ENCODE measurements around the gene PHF3.

The PHF3 gene

DNA sequence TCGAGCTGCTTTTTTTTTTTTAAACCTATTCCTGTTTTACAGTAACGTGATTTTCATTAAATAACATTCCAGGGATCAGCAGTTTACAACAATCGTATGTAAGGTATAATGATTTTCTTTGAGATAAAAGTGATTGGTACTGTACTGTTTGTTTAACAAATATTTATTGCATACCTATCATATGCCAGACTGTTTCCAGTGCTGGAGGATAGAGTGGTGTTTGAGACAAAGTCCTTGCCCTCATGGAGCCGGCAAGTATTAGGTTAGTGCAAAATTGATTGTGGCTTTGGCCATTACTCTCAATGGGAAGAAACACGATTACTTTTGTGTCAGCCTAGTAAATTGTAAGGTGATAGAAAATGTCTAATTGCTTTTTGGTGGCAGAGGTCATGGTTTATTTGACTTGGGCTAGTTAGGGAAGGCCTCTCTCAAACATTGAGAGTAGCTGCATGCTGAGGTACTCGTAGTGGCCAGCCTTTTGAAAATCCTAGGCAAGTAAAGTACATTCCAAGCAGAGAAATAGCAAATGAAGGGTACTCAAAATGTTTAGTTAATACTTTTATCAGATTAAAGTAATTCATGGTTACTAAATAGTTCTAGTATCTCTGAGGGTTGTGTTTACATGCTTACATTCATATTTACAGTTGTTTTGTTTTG, 35.6 kb downstream of the PHF3 start:
- no peak overlapping the region for H3K4me3 ChIP-seq (ENCODE audit: low read depth, low read length)
- TF ChIP-seq, protein P1, sequence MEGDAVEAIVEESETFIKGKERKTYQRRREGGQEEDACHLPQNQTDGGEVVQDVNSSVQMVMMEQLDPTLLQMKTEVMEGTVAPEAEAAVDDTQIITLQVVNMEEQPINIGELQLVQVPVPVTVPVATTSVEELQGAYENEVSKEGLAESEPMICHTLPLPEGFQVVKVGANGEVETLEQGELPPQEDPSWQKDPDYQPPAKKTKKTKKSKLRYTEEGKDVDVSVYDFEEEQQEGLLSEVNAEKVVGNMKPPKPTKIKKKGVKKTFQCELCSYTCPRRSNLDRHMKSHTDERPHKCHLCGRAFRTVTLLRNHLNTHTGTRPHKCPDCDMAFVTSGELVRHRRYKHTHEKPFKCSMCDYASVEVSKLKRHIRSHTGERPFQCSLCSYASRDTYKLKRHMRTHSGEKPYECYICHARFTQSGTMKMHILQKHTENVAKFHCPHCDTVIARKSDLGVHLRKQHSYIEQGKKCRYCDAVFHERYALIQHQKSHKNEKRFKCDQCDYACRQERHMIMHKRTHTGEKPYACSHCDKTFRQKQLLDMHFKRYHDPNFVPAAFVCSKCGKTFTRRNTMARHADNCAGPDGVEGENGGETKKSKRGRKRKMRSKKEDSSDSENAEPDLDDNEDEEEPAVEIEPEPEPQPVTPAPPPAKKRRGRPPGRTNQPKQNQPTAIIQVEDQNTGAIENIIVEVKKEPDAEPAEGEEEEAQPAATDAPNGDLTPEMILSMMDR (IDR thresholded peaks at IDR 0.05; ENCODE audit: borderline replicate concordance, insufficient read depth, low read depth, low read length) = no peak

DNA sequence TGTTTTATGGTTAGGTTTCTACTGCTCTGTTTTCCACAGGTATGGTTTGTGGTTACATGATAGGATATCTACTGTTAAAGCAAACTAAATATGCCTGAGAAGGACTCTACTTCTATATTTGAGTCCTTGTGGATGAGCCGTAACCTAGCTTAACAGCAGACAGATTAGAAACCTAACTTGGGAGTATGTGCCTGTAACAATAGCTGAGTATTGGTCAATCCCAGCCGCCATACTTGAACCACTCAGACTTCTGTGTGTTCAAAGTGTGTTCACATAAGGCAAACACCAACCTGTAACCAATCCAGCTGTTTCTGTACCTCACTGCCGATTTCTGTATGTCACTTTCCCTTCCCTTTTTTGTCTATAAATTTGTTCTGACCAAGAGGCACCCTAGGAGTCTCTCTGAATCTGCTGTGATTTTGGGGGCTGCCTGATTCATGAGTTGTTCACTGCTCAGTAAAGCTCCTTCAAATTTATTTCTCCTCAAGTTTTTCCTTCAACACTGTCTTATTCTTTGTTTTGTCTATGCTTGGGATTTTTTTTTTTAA, 37.1 kb downstream of the PHF3 start:
- H3K4me3 ChIP-seq (ENCODE audit: low read depth, low read length) = no peak overlapping the region
- TF ChIP-seq, protein P1 (IDR thresholded peaks at IDR 0.05; ENCODE audit: borderline replicate concordance, insufficient read depth, low read depth, low read length) = no peak

DNA sequence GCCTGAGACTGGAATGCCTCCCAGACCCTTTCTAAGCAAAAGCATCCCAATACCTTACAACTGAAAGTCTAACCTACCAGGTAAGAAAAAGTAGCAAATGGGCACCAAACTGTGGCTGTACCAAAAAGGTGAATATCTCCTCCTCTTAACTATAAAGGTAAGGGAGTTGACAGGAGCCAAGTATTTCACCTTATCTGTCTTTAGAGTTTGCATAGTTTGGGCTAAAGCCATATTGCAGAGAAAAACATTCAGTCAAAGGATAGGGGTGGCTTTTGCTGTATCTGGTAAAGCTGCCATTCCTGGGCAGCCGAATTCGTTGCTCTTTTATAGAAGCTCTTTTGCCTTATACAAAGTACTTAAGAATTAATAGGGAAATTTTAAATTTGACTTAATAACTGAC, 38.1 kb downstream of the PHF3 start:
- TF ChIP-seq, protein P1 (IDR thresholded peaks at IDR 0.05; ENCODE audit: borderline replicate concordance, insufficient read depth, low read depth, low read length) = no peak
- no peak overlapping the region for H3K4me3 ChIP-seq (ENCODE audit: low read depth, low read length)

DNA sequence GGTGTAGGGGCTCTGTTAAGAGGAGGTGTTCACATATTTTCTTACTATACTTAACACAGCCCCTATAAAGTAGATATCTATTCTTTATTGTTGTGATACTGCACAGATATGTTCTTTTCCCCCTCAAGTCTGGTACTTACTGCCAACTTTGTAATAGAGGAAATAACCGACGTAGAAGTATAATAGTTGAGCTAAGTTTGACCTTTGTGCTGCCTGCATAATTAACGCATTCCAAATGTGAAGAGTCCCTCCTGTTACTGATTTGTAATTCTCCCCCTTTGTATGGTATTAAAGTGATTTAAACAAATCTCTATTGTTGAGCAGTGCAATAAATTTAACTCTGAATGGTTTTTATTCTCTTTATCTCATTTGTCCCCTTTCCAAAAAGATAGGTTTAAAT, 39.0 kb downstream of the PHF3 start:
- TF ChIP-seq, protein P1 (IDR thresholded peaks at IDR 0.05; ENCODE audit: borderline replicate concordance, insufficient read depth, low read depth, low read length) = no peak
- no peak overlapping the region for H3K4me3 ChIP-seq (ENCODE audit: low read depth, low read length)

DNA sequence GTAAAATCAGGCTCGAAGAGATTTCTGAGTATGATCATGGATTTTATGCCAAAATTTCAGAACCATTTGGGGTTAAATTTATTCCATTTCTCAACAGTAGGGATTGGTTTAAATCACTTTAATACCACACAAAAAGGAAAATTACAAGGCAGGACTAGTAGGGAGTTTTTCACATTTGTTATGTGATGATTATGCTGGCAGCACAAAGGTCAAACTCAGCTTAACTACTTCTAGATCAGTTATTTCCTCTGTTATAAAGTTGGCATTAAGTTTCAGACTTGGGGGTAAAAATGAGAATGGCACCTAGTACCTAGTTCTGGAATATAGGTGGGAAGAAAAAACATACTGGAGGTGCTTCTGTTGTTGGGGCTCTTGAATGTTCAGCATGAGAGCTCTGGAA, 39.5 kb downstream of the PHF3 start:
- no peak overlapping the region for H3K4me3 ChIP-seq (ENCODE audit: low read depth, low read length)
- TF ChIP-seq, protein P1 (IDR thresholded peaks at IDR 0.05; ENCODE audit: borderline replicate concordance, insufficient read depth, low read depth, low read length) = no peak

DNA sequence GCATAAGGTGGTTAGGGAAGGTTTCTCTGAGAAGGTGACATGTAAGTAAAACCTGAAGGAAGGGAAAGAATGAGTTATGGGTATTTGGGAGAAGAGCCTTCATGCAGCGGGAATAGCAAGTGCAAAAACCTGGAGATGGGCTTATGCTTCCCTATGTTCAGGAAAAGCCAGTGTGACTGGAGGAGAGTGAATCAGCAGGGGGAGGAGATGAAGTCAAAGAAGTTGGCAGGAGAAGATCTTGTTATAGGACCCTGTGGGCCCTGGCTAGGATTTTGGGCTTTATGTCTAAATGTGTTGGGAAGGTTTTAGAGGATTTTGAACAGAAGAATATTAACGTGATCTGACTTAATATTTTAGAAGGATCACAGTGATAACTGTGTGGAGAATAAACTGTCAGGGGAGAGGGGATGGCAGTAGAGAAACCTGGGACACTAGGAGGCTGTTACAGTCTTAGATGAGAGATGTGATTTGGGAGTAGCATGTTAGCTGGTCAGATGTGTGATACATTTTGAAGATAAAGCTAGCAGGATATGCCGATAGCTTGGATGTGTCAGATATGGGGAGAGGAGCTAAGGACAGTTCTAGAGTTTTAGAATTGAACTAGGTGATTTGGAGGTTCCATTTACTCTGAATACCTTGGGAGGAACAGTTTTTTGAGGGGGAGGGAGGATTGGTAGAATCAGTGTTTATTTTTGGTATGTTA, 41.0 kb downstream of the PHF3 start:
- TF ChIP-seq, protein P1 (IDR thresholded peaks at IDR 0.05; ENCODE audit: borderline replicate concordance, insufficient read depth, low read depth, low read length) = no peak
- no peak overlapping the region for H3K4me3 ChIP-seq (ENCODE audit: low read depth, low read length)

DNA sequence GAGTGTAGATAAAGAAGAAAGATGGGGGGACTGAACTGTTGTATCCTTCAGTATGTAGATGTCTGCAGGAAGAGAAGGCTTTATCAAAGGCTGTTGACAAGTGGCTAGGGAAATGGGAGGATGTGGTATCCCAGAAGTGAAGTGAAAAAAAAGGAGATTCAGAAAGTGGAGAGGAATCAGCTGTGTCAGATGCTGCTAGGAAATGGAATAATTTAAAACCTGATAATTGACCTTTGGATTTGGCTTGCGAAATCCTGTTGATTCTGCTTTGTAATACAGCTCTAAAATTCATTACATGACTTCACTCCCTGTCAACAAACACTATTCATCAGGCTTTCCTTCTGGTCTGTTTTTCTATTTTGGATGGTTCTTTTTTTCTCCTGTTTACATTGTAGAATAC, 41.7 kb downstream of the PHF3 start:
- TF ChIP-seq, protein P1 (IDR thresholded peaks at IDR 0.05; ENCODE audit: borderline replicate concordance, insufficient read depth, low read depth, low read length) = no peak
- no peak overlapping the region for H3K4me3 ChIP-seq (ENCODE audit: low read depth, low read length)

All from GM12875 (cell line).